Measurements from ENCODE around the gene ZNF497.
A peak's percentile ranks its signal among the peaks of the same experiment; 100 is the strongest.

The ZNF497 gene

DNA sequence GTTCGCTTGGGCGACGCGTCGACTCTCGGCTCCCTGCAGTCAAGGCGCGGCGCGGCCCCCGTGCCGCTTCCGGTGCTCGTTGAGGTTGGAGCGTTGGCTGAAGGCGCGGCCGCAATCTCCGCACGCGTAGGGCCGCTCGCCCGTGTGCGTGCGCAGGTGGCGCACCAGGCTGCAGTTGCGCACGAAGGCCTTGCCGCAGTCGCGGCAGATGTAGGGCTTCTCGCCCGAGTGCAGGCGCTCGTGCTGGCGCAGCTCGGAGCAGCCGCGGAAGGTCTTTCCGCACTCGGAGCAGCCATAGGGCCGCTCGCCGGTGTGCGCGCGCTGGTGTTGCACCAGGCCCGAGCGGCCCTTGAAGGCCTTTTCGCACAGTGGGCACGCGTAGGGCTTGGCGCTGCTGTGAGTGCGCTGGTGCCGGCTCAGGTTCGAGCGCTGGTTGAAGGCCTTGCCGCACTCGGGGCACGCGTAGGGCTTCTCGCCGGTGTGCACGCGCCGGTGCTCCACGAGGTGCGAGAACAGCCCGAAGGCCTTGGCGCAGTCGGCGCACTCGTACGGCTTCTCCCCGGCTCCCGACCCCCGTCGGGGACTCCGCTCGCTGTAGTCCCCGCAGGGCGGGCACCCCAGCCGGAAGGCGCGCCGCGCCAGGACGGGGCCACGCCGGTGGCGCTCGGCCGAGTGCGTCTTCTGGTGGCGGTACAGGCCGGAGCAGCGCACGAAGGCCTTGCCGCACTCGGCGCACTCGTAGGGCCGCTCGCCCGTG, 5.3 kb upstream of the ZNF497 start:
- Histone ChIP-seq H3K4me1 (ENCODE audit: control insufficient read depth, insufficient read depth, low read length, poor library complexity, severe bottlenecking) (no peaks in the 10 kb centered on the region), H3K36me3 (ENCODE audit: control insufficient read depth, insufficient read depth, low read length) (no peaks in the 10 kb centered on the region), H3K27ac (ENCODE audit: insufficient read depth, low read length, poor library complexity, severe bottlenecking) (no peak overlapping the region), H3K4me3 (ENCODE audit: insufficient read depth, low read depth, low read length, poor library complexity, severe bottlenecking) (no peak overlapping the region), H3K27me3 (replicated peaks; ENCODE audit: control insufficient read depth, insufficient read depth, low read length, poor library complexity, severe bottlenecking) (no peaks in the 10 kb centered on the region), H3K9me3 (ENCODE audit: control insufficient read depth, low read length) (no peaks in the 10 kb centered on the region)
- no peak for DNase-seq

DNA sequence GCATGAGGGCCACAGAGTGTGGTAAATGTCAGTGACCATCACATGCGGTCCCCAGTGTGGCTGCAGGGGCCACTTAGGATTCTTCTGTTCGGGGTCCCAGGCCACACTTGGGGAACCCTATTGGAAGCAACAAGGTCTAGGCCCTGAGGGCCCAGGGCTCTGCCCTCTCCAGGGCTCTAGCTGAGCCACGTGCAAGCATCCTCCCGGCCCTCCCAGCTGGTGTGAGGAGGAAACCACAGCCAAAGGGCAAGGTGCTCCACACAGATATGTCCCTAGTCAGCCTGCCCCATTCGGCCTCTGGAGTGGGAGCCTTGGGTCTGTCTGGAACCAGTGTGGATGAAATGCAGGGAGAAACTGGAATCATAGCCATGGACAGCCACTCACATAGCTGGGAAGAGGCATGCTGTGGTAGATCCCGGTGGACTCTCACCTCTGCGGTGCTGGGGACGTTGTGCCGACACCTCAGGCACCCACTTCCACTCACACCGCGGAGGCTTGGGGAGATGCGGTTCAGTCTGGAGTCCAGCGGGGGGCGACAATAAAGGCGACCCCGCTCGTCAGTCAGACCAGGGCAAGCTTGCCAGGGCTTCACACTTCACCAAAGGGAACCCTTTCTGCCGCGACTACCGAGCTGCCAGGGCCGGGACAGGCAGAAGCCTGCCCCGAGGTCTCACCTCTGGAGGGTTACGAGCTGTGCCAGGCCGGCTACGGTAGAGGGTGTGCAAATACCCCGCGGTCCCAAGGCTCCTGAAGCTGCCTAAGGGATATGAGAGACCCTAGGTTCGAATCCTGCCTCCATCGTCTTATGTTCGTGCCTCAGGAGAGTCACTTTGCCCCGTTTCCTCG, 4.3 kb upstream of the ZNF497 start:
- Histone ChIP-seq H3K27ac (ENCODE audit: insufficient read depth, low read length, poor library complexity, severe bottlenecking) (no peak overlapping the region), H3K9me3 (ENCODE audit: control insufficient read depth, low read length) (no peaks in the 10 kb centered on the region), H3K4me3 (ENCODE audit: insufficient read depth, low read depth, low read length, poor library complexity, severe bottlenecking) (no peak overlapping the region), H3K36me3 (ENCODE audit: control insufficient read depth, insufficient read depth, low read length) (no peaks in the 10 kb centered on the region), H3K4me1 (ENCODE audit: control insufficient read depth, insufficient read depth, low read length, poor library complexity, severe bottlenecking) (peaks cover 7% of the 10 kb centered on the region), H3K27me3 (replicated peaks; ENCODE audit: control insufficient read depth, insufficient read depth, low read length, poor library complexity, severe bottlenecking) (no peaks in the 10 kb centered on the region)
- no peak for DNase-seq

GRCh38 chr19:58364146-58364545, 1.6 kb upstream of the ZNF497 start:
- no peak overlapping the region for H3K27ac ChIP-seq (ENCODE audit: insufficient read depth, low read length, poor library complexity, severe bottlenecking)
- no peak overlapping the region for H3K4me3 ChIP-seq (ENCODE audit: insufficient read depth, low read depth, low read length, poor library complexity, severe bottlenecking)
- peaks cover 12% of the 10 kb centered on the region for H3K4me1 ChIP-seq (ENCODE audit: control insufficient read depth, insufficient read depth, low read length, poor library complexity, severe bottlenecking)

GRCh38 chr19:58361900-58362271, 665 bp downstream of the ZNF497 start:
- Histone ChIP-seq H3K36me3 (ENCODE audit: control insufficient read depth, insufficient read depth, low read length) (no peaks in the 10 kb centered on the region), H3K27me3 (replicated peaks; ENCODE audit: control insufficient read depth, insufficient read depth, low read length, poor library complexity, severe bottlenecking) (no peaks in the 10 kb centered on the region), H3K27ac (ENCODE audit: insufficient read depth, low read length, poor library complexity, severe bottlenecking) (peak overlapping the region; percentile 69), H3K9me3 (ENCODE audit: control insufficient read depth, low read length) (no peaks in the 10 kb centered on the region), H3K4me3 (ENCODE audit: insufficient read depth, low read depth, low read length, poor library complexity, severe bottlenecking) (peak overlapping the region; percentile 61), H3K4me1 (ENCODE audit: control insufficient read depth, insufficient read depth, low read length, poor library complexity, severe bottlenecking) (peaks cover 17% of the 10 kb centered on the region)
- no peak for DNase-seq

More at GRCh38 chr19:58364146-58364545, 1.6 kb upstream of the ZNF497 start:
- H3K27me3 ChIP-seq (replicated peaks; ENCODE audit: control insufficient read depth, insufficient read depth, low read length, poor library complexity, severe bottlenecking): no peaks in the 10 kb centered on the region
- no peaks in the 10 kb centered on the region for H3K36me3 ChIP-seq (ENCODE audit: control insufficient read depth, insufficient read depth, low read length)
- H3K9me3 ChIP-seq (ENCODE audit: control insufficient read depth, low read length): no peaks in the 10 kb centered on the region
- no peak for DNase-seq

DNA sequence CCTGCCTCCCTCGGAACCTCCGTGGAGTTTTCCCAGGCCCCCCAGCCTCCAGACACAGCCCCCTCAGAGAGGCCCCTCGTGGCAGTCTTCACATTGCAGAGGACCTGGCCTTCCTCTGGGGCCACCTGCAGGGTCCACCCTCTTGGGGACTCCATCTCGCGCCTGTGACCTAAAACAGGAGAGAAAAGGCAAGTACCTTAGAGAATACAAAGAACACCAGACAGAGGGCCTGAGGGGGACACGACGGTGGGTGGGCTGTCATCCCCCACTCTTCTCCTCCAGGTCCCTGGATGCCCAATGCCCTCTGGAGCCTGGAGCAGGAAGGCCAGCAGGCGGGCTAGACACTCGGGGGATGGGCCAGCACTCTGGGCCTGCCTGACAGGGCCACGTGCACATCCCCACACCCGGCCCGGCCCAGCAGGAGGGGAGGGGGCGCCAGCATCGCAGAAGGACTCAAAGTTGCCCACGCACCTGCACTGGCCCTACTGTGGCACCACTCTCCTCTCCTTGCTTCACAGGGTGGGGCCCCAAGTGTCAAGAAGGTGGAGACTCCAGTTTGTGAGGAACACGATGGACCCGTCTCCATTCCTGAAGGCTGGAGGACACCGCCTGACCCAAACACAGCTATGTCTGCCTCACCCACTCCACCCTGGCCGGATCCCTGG, 4.9 kb downstream of the ZNF497 start:
- H3K36me3 ChIP-seq (ENCODE audit: control insufficient read depth, insufficient read depth, low read length): no peaks in the 10 kb centered on the region
- H3K4me1 ChIP-seq (ENCODE audit: control insufficient read depth, insufficient read depth, low read length, poor library complexity, severe bottlenecking): peaks cover 27% of the 10 kb centered on the region
- no peak for DNase-seq
- no peak overlapping the region for H3K4me3 ChIP-seq (ENCODE audit: insufficient read depth, low read depth, low read length, poor library complexity, severe bottlenecking)
- H3K27ac ChIP-seq (ENCODE audit: insufficient read depth, low read length, poor library complexity, severe bottlenecking): no peak overlapping the region
- no peaks in the 10 kb centered on the region for H3K27me3 ChIP-seq (replicated peaks; ENCODE audit: control insufficient read depth, insufficient read depth, low read length, poor library complexity, severe bottlenecking)
- H3K9me3 ChIP-seq (ENCODE audit: control insufficient read depth, low read length): no peaks in the 10 kb centered on the region

- DNase-seq: no peak
- peak overlapping the region; percentile 51 for H3K4me3 ChIP-seq (ENCODE audit: insufficient read depth, low read depth, low read length, poor library complexity, severe bottlenecking)
These were observed 5.6 kb downstream of the ZNF497 start for GRCh38 chr19:58356766-58357480.

DNA sequence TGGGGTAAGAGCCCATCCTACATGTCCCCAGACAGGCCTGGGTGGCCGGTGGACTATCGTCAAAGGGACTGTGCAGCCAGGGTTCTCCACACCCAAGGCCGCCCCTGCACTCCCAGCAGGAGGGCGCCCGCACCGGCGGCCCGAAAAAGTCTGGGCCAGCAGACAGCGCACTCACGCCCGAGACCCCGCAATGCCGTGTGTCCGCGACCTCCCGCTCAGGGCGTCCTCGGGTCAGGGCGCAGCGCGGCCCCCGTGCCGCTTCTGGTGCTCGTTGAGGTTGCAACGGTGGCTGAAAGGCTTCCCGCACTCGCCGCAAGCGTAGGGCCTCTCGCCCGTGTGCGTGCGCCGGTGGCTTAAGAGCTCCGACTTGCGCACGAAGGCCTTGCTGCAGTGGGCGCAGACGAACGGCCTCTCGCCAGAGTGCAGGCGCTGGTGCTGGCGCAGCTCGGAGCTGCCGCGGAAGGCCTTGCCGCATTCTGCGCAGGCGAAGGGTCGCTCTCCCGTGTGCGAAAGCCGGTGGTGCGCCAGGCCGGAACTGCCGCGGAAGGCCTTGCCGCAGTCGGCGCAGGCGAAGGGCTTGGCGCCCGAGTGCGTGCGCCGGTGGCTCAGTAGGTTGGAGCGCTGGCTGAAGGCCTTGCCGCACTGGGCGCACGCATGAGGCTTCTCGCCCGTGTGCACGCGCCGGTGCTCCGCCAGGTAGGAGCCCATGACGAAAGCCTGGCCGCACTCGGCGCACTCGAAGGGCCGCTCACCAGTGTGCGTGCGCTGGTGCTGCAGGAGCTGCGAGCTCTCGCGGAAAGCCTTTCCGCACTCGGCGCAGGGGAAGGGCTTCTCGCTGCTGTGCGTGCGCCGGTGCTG, 6.4 kb downstream of the ZNF497 start:
- Histone ChIP-seq H3K4me1 (ENCODE audit: control insufficient read depth, insufficient read depth, low read length, poor library complexity, severe bottlenecking) (peaks cover 16% of the 10 kb centered on the region), H3K9me3 (ENCODE audit: control insufficient read depth, low read length) (no peaks in the 10 kb centered on the region), H3K27me3 (replicated peaks; ENCODE audit: control insufficient read depth, insufficient read depth, low read length, poor library complexity, severe bottlenecking) (no peaks in the 10 kb centered on the region), H3K27ac (ENCODE audit: insufficient read depth, low read length, poor library complexity, severe bottlenecking) (no peak overlapping the region), H3K4me3 (ENCODE audit: insufficient read depth, low read depth, low read length, poor library complexity, severe bottlenecking) (peak overlapping the region; percentile 51), H3K36me3 (ENCODE audit: control insufficient read depth, insufficient read depth, low read length) (no peaks in the 10 kb centered on the region)
- DNase-seq: no peak

More at GRCh38 chr19:58356766-58357480, 5.6 kb downstream of the ZNF497 start:
- H3K9me3 ChIP-seq (ENCODE audit: control insufficient read depth, low read length): no peaks in the 10 kb centered on the region
- peaks cover 22% of the 10 kb centered on the region for H3K4me1 ChIP-seq (ENCODE audit: control insufficient read depth, insufficient read depth, low read length, poor library complexity, severe bottlenecking)
- no peaks in the 10 kb centered on the region for H3K27me3 ChIP-seq (replicated peaks; ENCODE audit: control insufficient read depth, insufficient read depth, low read length, poor library complexity, severe bottlenecking)
- H3K36me3 ChIP-seq (ENCODE audit: control insufficient read depth, insufficient read depth, low read length): no peaks in the 10 kb centered on the region
- H3K27ac ChIP-seq (ENCODE audit: insufficient read depth, low read length, poor library complexity, severe bottlenecking): no peak overlapping the region

GRCh38 chr19:58355215-58355796, 7.2 kb downstream of the ZNF497 start:
- Histone ChIP-seq H3K27ac (ENCODE audit: insufficient read depth, low read length, poor library complexity, severe bottlenecking) (no peak overlapping the region), H3K27me3 (replicated peaks; ENCODE audit: control insufficient read depth, insufficient read depth, low read length, poor library complexity, severe bottlenecking) (no peaks in the 10 kb centered on the region), H3K4me1 (ENCODE audit: control insufficient read depth, insufficient read depth, low read length, poor library complexity, severe bottlenecking) (peaks cover 16% of the 10 kb centered on the region), H3K36me3 (ENCODE audit: control insufficient read depth, insufficient read depth, low read length) (no peaks in the 10 kb centered on the region), H3K4me3 (ENCODE audit: insufficient read depth, low read depth, low read length, poor library complexity, severe bottlenecking) (no peak overlapping the region), H3K9me3 (ENCODE audit: control insufficient read depth, low read length) (no peaks in the 10 kb centered on the region)
- DNase-seq: no peak

Measured in effector memory CD4-positive, alpha-beta T cell (primary cell).